ENCODE results near the gene SLC11A1.

The SLC11A1 gene

GRCh38 chr2:218437969-218438368 is 55.9 kb downstream of the SLC11A1 start:
- DNase-seq: no peak

DNA sequence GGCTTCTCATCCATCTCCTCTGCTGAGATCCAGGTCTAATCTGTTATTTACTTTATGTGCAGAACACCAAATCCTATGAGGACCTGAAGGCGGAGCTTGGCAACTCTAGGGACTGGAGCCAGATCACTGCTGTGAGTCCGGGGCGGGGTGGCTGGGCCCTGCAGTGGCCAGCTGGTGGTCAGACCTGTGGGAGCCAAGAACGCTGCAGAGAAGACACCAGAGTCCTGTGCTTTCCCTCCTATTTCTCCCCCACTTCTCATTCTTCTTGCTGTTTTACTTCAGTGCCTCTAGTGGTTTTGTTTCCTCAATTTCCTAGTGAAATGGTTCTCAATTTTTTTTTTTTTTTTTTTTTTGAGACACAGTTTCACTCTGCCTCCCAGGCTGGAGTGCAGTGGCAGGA is 56.5 kb downstream of the SLC11A1 start:
- DNase-seq: no peak

GRCh38 chr2:218444692-218445357 is 62.8 kb downstream of the SLC11A1 start:
- DNase-seq: no peak

DNA sequence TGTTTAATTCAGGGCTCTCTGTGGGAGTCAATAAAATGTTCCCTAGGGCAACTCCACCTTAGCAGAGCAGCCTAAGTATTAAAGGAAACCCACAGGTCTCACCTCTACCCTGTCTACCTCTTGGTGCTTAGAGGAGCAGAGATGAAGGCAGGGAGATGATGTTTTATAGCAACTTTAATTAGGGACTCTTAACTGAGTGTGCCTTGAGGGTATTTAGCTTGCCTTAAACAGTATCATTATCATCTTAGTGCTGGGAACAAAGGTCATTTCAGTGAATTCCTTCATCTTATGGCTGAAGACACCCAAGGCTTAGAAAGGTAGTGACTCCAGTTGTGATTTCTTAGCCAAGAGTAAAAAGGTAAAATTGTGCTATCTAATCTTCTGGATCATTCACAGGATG is 63.5 kb downstream of the SLC11A1 start:
- DNase-seq: no peak

All from activated gamma-delta T cell treated with Interleukin-2 at 50 U/mL for 16 hours (primary cell).